ENCODE measurements around the gene KAT6B.

KAT6B gene

GRCh38 chr10:74824184-74824899 lies 2.1 kb upstream of the KAT6B start:
- no peak for DNase-seq

DNA sequence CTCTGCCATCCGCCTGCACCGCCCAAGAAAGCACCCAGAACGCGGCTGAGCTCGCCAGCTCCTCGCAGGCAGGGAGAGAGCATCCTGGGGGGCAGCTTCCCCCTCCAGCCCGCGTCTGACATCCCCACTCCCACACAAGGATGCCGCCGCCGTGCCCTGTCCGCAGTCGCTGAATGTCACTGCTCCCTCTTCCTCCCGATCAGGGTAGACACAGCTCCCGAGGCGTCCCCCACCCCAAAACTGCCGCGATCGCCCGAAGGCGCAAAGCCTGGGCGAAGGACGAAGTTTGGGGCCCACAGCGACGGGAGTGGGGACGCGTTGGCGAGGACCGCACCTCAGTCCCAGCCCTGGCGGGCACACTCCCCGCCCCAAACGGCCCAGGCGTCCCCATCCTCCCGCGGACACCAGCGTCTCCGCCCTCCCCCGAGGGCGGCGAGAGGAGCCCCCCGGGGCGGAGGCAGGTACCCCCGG lies 1.5 kb upstream of the KAT6B start:
- DNase-seq: peak; percentile 66

DNA sequence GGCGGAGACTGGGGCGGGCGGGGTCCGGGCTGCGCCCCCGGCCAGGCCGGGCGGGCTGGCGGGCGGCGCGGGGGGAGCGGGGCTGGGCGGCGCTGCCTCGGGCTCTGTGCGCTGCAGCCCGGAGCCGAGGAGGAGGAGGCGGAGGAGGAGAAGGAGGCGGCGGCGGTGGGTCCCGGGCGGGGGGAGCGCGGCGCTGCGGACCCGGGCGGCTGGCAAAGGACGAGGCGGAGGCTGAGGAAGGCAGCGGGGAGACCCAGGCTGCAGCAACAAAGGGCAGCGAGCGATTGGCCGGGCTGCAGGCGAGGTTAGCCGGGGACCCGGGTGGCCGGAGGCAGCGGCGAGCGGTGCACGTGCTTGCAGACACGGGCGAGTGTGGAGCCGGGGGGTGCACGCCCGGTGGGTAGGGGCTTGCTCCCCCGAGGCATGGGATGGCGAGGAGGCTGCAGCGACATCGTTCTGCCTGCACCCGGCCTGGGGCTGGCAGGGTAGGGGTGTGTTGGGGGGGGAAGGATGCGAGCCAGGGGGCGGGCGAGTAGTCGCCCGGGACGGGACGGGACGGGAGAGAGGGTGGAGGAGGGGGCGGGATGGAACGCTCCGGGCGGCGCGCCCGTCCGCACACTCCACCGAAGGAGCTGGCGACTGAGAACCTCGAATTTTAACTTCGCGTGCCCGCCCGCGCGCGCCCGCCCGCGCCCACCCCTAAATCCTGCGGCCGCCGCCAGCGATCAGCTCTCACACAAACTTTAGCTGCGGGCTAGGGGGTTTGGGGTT lies 844 bp upstream of the KAT6B start:
- peak; percentile 69 for DNase-seq

- DNase-seq: no peak
Observed at GRCh38 chr10:74827045-74827441, 643 bp downstream of the KAT6B start.

DNA sequence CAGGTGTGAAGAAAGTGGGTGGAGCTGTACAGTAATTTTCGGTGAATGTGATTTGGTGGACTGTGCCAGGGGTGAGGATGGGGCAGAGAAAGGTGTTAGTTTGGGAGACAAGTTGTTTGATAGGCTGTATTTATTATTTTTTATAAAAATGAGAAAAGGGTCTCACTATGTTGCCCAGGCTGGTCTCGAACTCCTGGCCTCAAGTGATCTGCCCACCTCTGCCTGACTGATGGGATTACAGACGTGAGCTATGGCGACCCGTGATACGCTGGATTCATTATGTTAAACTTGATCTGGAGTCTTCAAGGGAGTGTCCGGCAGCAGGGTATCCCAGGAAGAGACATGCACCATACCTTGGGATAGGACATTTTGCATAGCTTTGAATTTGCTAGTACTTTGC lies 1.3 kb downstream of the KAT6B start:
- DNase-seq: no peak

DNA sequence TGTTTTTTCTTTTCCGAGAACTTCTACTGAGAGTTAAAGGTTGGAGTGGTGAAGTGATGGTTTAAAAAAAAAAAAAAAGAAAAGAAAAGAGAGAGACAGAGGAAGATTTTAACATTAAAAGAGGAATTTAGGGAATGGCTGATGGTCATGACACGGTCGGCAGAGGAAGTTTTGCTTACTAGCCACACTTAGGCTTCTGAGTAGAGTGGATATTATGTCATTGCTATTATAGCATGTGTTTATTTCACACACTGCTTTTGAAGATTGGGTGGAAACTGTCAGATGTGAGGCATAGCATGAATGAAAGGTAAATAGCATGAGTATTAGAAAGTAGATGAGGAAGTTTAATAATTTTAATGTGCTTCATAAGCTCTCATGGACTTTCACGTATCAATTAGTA lies 2.5 kb downstream of the KAT6B start:
- no peak for DNase-seq

- DNase-seq: no peak
Observed at GRCh38 chr10:74831518-74832120, 5.2 kb downstream of the KAT6B start.

GRCh38 chr10:74835963-74836362 lies 9.6 kb downstream of the KAT6B start:
- DNase-seq: no peak

- no peak for DNase-seq
Observed at GRCh38 chr10:74836877-74837276, 10.5 kb downstream of the KAT6B start.

DNA sequence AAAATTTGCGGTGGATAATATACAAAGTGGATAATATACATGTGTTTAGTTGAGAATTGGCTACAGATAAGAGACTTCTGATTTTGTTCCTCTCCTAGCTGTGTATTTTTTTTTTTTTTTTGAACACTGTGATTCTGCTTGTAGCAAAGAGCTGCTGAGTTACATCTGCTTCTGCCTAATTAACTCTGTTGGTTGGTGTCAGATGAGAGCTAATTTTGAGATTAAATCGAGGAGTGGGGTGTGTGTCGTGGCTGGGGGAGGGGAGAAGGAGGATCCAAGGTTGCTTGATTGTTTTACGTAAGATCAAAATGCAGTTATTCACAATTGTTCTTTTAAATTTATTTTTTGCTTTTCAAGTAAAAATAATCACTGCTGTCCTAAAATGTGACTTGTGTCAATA lies 11.3 kb downstream of the KAT6B start:
- peak; percentile 87 for DNase-seq

DNA sequence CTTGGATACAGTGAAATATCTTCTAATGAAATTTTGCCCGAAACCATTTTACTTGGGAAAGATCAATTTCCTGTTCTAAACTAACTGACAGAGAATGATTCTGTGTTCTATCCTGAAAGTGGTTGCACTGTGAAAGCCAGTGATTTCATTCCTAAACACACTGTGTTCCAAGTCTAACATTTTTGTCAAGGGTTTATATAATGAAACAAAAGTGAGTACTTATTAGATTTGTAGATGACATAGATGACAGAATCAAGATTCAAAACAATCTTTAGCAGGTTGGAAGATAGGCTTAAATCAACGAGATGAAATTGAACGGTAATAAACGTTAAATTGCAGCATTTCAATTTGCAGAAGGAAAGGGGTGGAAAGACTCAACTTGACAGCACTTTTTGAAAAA lies 13.3 kb downstream of the KAT6B start:
- no peak for DNase-seq

- no peak for DNase-seq
Observed at GRCh38 chr10:74841265-74841973, 15.0 kb downstream of the KAT6B start.

- DNase-seq: no peak
Observed at GRCh38 chr10:74842301-74842954, 16.0 kb downstream of the KAT6B start.

DNA sequence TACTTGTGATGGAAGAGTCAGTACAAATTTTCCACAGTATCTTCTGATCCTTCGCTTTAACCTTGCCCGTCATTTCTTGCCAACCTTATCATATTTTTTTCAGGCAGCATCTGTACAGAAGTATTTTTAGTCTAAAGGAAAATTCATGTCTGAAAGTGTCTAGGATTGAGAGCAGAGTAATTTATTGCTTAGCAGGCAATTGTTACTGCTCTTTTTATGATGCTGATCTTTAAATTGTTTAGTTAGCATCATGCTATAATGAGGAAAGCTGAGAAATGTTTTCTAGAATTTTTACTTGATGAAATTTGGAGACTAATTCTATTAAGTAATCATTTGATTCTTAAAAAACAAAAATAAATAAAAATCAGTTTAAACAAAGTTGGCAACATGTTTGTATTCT lies 20.6 kb downstream of the KAT6B start:
- DNase-seq: no peak

- no peak for DNase-seq
Observed at GRCh38 chr10:74851831-74852230, 25.4 kb downstream of the KAT6B start.

GRCh38 chr10:74852381-74852780 lies 26.0 kb downstream of the KAT6B start:
- DNase-seq: no peak

DNA sequence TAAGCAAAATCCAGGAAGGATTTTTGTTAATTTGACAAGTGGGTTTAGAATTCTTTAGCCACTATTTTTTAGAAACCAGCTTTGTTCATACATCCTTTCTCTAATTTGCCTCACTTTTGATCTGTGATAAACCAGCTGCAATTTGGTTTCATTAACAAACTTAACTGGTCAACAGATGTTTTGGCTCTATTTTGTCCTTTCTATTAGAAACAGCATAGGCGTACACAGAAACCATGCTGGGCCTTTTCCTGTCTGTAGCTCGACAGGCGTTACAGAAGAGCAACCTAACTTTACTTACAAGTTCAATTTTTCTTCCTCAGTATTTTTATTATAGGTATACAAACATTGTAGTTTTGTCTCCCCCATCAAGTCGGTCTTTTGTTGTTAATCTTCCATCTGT lies 28.2 kb downstream of the KAT6B start:
- DNase-seq: no peak

GRCh38 chr10:74855027-74855426 lies 28.6 kb downstream of the KAT6B start:
- DNase-seq: peak; percentile 31

GRCh38 chr10:74855439-74855838 lies 29.0 kb downstream of the KAT6B start:
- DNase-seq: no peak

GRCh38 chr10:74856940-74857339 lies 30.5 kb downstream of the KAT6B start:
- DNase-seq: no peak

DNA sequence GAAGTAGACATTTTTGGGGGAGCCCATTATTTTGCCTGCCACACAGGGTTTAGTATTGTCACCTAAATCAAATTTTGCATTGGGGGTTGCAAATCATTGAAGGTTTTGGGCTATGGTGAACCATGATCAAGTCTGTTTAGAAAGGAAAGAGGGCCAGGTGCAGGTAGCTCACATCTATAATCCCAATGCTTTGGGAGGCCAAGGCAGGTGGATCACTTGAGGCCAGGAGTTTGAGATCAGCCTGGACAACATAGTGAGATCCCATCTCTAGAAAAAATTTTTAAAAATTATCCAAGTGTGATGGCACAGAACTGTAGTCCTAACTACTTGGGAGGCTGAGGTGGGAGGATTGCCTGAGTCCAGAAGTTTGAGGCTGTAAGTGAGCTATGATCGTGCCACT lies 31.2 kb downstream of the KAT6B start:
- no peak for DNase-seq

DNA sequence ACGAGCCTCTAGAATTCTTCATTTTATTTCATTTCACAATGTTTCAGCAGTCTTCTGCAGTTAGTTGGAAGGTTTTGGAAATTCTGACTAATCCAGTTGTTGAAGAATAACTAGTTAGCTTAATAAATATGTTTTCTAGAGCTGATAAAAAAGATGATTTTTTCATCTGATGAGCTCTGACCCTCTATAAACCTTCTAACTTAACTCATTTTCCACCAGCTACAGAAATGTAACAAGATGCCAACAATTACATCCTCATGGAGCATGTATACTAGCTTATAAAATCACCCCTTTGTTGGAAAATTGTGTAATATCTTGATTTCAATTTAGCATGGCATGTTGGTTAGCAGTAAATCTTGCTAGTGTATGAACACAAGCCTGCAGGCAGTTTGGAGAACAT lies 33.1 kb downstream of the KAT6B start:
- no peak for DNase-seq

- DNase-seq: no peak
Observed at GRCh38 chr10:74862625-74863024, 36.2 kb downstream of the KAT6B start.
